Tibial nerve (tissue), 4 donors: ENCODE data around the gene PCDHB10. TPM values are rescaled to one million over a fixed set of nuclear protein-coding genes. Genes with fewer than 3 reads are reported as not detected.
"Not testable (repeated sequence)": the region's sequence is repeated elsewhere in the genome, so short reads cannot be mapped to it uniquely, and the experiment has no call there.

Experiments
- DNase-seq, 2 donors: peaks; one replicate each; pipeline ENCODE4 v3.0.0-alpha.2; 2019; ENCODE audit warnings: low spot score in 2 of 2
- H3K27ac ChIP-seq, 4 donors: fragments of 200-600 bp; sonication (generic) in 3 of 4; one replicate each; pipeline ENCODE4 v1.5.1; 2017 to 2019; ENCODE audit warnings: mild to moderate bottlenecking in 1 of 4
- H3K27me3 ChIP-seq, 2 donors: fragments of 200-600 bp; sonication (generic) in 1 of 2; one replicate each; pipeline versions ENCODE4 v1.5.1 to v1.6.0; 2017 to 2019
- H3K36me3 ChIP-seq, 3 donors: fragments of 200-600 bp; sonication (generic); one replicate each; pipeline ENCODE4 v1.5.1; 2018 to 2019
- H3K4me1 ChIP-seq, 4 donors: fragments of 200-600 bp; sonication (generic) in 3 of 4; one replicate each; pipeline ENCODE4 v1.5.1; 2017 to 2019
- H3K4me3 ChIP-seq, 4 donors: fragments of 200-600 bp; sonication (generic) in 3 of 4; one replicate each; pipeline ENCODE4 v1.5.1; 2017 to 2019; ENCODE audit warnings: mild to moderate bottlenecking in 1 of 4, moderate library complexity in 1 of 4
- H3K9me3 ChIP-seq, 4 donors: fragments of 200-600 bp; sonication (generic) in 3 of 4; one replicate each; pipeline ENCODE4 v1.5.1; 2017 to 2019
- EP300 ChIP-seq, 2 donors: sonication (generic); formaldehyde crosslinking; IDR thresholded peaks; one replicate each; pipeline ENCODE4 v1.6.1; 2017; ENCODE audit warnings: antibody characterized with exemption in 2 of 2, mild to moderate bottlenecking in 1 of 2
- POLR2A ChIP-seq, 2 donors: fragments of 450-650 bp; IDR thresholded peaks; one replicate each; pipeline ENCODE4 v1.6.1; 2017; ENCODE audit warnings: antibody characterized with exemption in 2 of 2, mild to moderate bottlenecking in 2 of 2, moderate library complexity in 2 of 2
- WGBS, 2 donors: methylation state at CpG; one replicate each; pipeline ENCODE4 v1.1.5; 2018; 5-methylcytosine and 5-hydroxymethylcytosine counted together
- total RNA-seq, 4 donors: library from RNA; depleted of rRNA; stranded (reverse); fragments of >200 nt; gene quantifications; one replicate each; pipeline ENCODE4 v1.1.0, GENCODE V29; 2016
- TF ChIP-seq, protein P1 (sequence below), 5 experiments: fragments of 200-600 bp in 3 of 5; fragments of 450-650 bp in 2 of 5; sonication (generic) in 3 of 5; IDR thresholded peaks; one replicate each; pipeline ENCODE4 v1.5.1; 2016 to 2019; ENCODE audit warnings: antibody characterized with exemption in 5 of 5, mild to moderate bottlenecking in 3 of 5, moderate library complexity in 2 of 5

The PCDHB10 gene
- total RNA-seq, 4 donors from 2014 or later = 4.8 to 10.4 (median 5.6) TPM

- H3K27me3 ChIP-seq, H3K4me1 ChIP-seq, H3K4me3 ChIP-seq, H3K27ac ChIP-seq: not testable (repeated sequence)
- H3K9me3 ChIP-seq = peaks cover 0 to 96% (median 32%) of the 10 kb centered on the region in 4 donors
- peak in 1 of 2 donors; percentile 24 for DNase-seq
- TF ChIP-seq, protein P1, sequence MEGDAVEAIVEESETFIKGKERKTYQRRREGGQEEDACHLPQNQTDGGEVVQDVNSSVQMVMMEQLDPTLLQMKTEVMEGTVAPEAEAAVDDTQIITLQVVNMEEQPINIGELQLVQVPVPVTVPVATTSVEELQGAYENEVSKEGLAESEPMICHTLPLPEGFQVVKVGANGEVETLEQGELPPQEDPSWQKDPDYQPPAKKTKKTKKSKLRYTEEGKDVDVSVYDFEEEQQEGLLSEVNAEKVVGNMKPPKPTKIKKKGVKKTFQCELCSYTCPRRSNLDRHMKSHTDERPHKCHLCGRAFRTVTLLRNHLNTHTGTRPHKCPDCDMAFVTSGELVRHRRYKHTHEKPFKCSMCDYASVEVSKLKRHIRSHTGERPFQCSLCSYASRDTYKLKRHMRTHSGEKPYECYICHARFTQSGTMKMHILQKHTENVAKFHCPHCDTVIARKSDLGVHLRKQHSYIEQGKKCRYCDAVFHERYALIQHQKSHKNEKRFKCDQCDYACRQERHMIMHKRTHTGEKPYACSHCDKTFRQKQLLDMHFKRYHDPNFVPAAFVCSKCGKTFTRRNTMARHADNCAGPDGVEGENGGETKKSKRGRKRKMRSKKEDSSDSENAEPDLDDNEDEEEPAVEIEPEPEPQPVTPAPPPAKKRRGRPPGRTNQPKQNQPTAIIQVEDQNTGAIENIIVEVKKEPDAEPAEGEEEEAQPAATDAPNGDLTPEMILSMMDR (IDR thresholded peaks at IDR 0.05) = peak in 1 of 5 experiments; percentile 26
- WGBS, 2 donors = 6 to 10% methylated on average over 11 to 13 of the region's 18 CpGs
- peaks cover 0 to 21% (median 0%) of the 10 kb centered on the region in 3 donors for H3K36me3 ChIP-seq
Measured at GRCh38 chr5:141213656-141214339, 21.6 kb downstream of the PCDHB10 start, which contains the start of gene PCDHB13. PCDHB13 (plus strand) TSS chr5:141213919; CDS start chr5:141214124, 205 bp downstream.

- not testable (repeated sequence) for H3K27me3 ChIP-seq, H3K27ac ChIP-seq, H3K4me1 ChIP-seq, H3K4me3 ChIP-seq, DNase-seq
- H3K9me3 ChIP-seq = peaks cover 0 to 96% (median 32%) of the 10 kb centered on the region in 4 donors
- peaks cover 0 to 23% (median 0%) of the 10 kb centered on the region in 3 donors for H3K36me3 ChIP-seq
- WGBS, 2 donors = 67 to 70% methylated on average over 12 of the region's 12 CpGs
Measured at GRCh38 chr5:141214583-141214982, 22.4 kb downstream of the PCDHB10 start.

DNA sequence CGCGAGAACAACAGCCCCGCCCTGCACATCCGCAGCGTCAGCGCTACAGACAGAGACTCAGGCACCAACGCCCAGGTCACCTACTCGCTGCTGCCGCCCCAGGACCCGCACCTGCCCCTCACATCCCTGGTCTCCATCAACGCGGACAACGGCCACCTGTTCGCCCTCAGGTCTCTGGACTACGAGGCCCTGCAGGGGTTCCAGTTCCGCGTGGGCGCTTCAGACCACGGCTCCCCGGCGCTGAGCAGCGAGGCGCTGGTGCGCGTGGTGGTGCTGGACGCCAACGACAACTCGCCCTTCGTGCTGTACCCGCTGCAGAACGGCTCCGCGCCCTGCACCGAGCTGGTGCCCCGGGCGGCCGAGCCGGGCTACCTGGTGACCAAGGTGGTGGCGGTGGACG is 23.4 kb downstream of the PCDHB10 start:
- Histone ChIP-seq H3K36me3 (peaks cover 0 to 25% (median 0%) of the 10 kb centered on the region in 3 donors), H3K9me3 (peaks cover 0 to 96% (median 32%) of the 10 kb centered on the region in 4 donors)
- not testable (repeated sequence) for DNase-seq, H3K4me3 ChIP-seq, H3K27me3 ChIP-seq, H3K4me1 ChIP-seq, H3K27ac ChIP-seq
- 24 to 36% methylated on average over 9 to 15 of the region's 40 CpGs for WGBS, 2 donors

GRCh38 chr5:141216035-141216434 is 23.9 kb downstream of the PCDHB10 start:
- not testable (repeated sequence) for H3K4me1 ChIP-seq, DNase-seq, H3K27ac ChIP-seq, H3K4me3 ChIP-seq, H3K27me3 ChIP-seq
- Histone ChIP-seq H3K36me3 (peaks cover 0 to 25% (median 0%) of the 10 kb centered on the region in 3 donors), H3K9me3 (peaks cover 0 to 96% (median 33%) of the 10 kb centered on the region in 4 donors)
- WGBS, 2 donors = 30 to 42% methylated on average over 3 to 14 of the region's 26 CpGs

DNA sequence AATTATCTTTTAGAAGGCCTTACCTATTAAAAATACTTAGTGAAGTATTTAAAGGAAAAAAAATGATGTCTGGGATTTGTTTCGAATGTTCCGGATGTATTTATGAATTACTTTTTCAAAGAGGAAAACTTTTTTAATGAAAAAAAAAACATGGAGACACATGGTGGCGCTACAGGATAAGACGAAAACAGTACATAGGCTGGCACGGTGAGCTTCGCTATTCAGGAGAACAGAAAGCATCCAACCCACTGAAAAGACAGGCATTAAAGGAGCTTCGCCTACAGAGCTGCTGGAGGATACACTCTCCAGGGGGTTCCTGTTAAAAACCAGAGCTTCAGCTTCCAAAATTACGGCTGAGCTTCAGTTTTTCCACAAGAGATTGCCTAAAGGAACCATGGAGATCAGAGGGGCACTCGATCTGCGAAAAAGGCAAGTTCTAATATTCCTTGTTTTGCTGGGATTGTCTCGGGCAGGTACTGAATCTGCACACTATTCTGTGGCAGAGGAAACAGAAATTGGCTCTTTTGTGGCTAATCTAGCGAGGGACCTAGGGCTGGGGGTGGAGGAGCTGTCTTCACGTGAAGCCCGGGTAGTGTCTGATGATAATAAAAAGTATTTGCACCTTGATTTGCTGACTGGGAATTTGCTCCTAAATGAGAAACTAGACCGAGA is 31.1 kb downstream of the PCDHB10 start, which contains the start of gene PCDHB14:
PCDHB14 (plus strand) TSS at position 232 of the 672 bp plus-strand sequence; CDS start at position 395, 163 bp downstream.
- peaks cover 4 to 98% (median 43%) of the 10 kb centered on the region in 4 donors for H3K9me3 ChIP-seq
- WGBS, 2 donors = 28 to 31% methylated on average over 15 of the region's 15 CpGs
- H3K36me3 ChIP-seq = peaks cover 0 to 20% (median 0%) of the 10 kb centered on the region in 3 donors
- no peak for DNase-seq
- TF ChIP-seq, protein P1 (IDR thresholded peaks at IDR 0.05) = no peak
- TF ChIP-seq POLR2A (IDR thresholded peaks at IDR 0.05) (no peak), EP300 (IDR thresholded peaks at IDR 0.05) (no peak)
- H3K4me3 ChIP-seq = peak within 1 kb of the TSS in 1 of 4 donors; percentile 27
- H3K4me1 ChIP-seq = no peaks in the 10 kb centered on the region
- no peak within 1 kb of the TSS for H3K27ac ChIP-seq
- no peaks in the 10 kb centered on the region for H3K27me3 ChIP-seq

GRCh38 chr5:141224844-141225243 is 32.7 kb downstream of the PCDHB10 start:
- H3K9me3 ChIP-seq = peaks cover 4 to 94% (median 41%) of the 10 kb centered on the region in 4 donors
- 14 to 33% methylated on average over 12 to 18 of the region's 40 CpGs for WGBS, 2 donors
- not testable (repeated sequence) for H3K4me3 ChIP-seq

DNA sequence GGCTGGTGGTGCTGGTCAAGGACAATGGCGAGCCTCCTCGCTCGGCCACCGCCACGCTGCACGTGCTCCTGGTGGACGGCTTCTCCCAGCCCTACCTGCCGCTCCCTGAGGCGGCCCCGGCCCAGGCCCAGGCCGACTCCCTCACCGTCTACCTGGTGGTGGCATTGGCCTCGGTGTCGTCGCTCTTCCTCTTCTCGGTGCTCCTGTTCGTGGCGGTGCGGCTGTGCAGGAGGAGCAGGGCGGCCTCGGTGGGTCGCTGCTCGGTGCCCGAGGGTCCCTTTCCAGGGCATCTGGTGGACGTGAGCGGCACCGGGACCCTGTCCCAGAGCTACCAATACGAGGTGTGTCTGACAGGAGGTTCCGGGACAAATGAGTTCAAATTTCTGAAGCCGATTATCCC is 33.3 kb downstream of the PCDHB10 start:
- not testable (repeated sequence) for H3K27ac ChIP-seq, H3K36me3 ChIP-seq, H3K4me3 ChIP-seq, DNase-seq, H3K4me1 ChIP-seq, H3K27me3 ChIP-seq
- peaks cover 4 to 94% (median 40%) of the 10 kb centered on the region in 4 donors for H3K9me3 ChIP-seq
- WGBS, 2 donors = 40 to 51% methylated on average over 8 to 18 of the region's 30 CpGs

More at GRCh38 chr5:141224844-141225243, 32.7 kb downstream of the PCDHB10 start:
- not testable (repeated sequence) for H3K27me3 ChIP-seq, H3K27ac ChIP-seq, H3K4me1 ChIP-seq, H3K36me3 ChIP-seq, DNase-seq
